ENCODE results near the gene CAMK1D.
"Not testable (repeated sequence)": the region's sequence is repeated elsewhere in the genome, so short reads cannot be mapped to it uniquely, and the experiment has no call there.

The CAMK1D gene

GRCh38 chr10:12854988-12855387, 505.6 kb downstream of the CAMK1D start:
- no peak for DNase-seq (ENCODE audit: low spot score)

- DNase-seq (ENCODE audit: low spot score): no peak
These were observed 513.1 kb downstream of the CAMK1D start for GRCh38 chr10:12862459-12862858.

GRCh38 chr10:12865515-12865914, 516.2 kb downstream of the CAMK1D start:
- DNase-seq (ENCODE audit: low spot score): not testable (repeated sequence)

- DNase-seq (ENCODE audit: low spot score): no peak
These were observed 518.9 kb downstream of the CAMK1D start for GRCh38 chr10:12868229-12868628.

GRCh38 chr10:12869427-12869826, 520.1 kb downstream of the CAMK1D start:
- DNase-seq (ENCODE audit: low spot score): no peak

GRCh38 chr10:12872577-12872976, 523.2 kb downstream of the CAMK1D start:
- DNase-seq (ENCODE audit: low spot score): no peak

- no peak for DNase-seq (ENCODE audit: low spot score)
These were observed 523.8 kb downstream of the CAMK1D start for GRCh38 chr10:12873172-12873571.

GRCh38 chr10:12874501-12874900, 525.2 kb downstream of the CAMK1D start:
- DNase-seq (ENCODE audit: low spot score): no peak

- no peak for DNase-seq (ENCODE audit: low spot score)
These were observed 525.8 kb downstream of the CAMK1D start for GRCh38 chr10:12875100-12875499.

- no peak for DNase-seq (ENCODE audit: low spot score)
These were observed 526.9 kb downstream of the CAMK1D start for GRCh38 chr10:12876266-12876665.

GRCh38 chr10:12877150-12877549, 527.8 kb downstream of the CAMK1D start:
- no peak for DNase-seq (ENCODE audit: low spot score)

- no peak for DNase-seq (ENCODE audit: low spot score)
These were observed 531.1 kb downstream of the CAMK1D start for GRCh38 chr10:12880423-12880822.

- DNase-seq (ENCODE audit: low spot score): no peak
These were observed 535.5 kb downstream of the CAMK1D start for GRCh38 chr10:12884851-12885250.
